Measurements from ENCODE around the gene CGRRF1.
A peak's percentile ranks its signal among the peaks of the same experiment; 100 is the strongest.

The CGRRF1 gene

DNA sequence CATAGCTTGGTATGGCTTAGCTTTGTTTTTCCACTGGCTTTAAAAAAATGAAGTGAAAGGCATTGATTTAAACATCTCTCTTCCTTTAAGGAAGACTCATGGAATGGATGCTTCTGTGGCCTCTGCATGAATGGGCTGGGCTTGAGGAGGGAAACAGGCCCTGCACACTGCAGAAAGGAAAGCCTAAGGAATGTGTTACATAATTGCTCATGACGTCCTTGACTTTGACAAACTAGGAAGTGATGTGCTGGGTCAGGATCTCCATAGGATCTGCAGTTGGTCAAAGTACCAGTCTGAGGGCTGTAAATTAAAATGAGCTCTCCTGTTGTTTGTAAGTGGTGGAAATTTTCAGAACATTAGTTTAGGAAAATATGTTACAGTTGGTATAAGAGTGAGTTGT lies 69.9 kb downstream of the CGRRF1 start:
- peak in 1 of 2 donors; percentile 45 for DNase-seq
- Histone ChIP-seq H3K9me3 (ENCODE audit: insufficient read depth, low read depth, low read length) (no peaks in the 10 kb centered on the region), H2BK120ac (ENCODE audit: insufficient read depth, low read length, poor library complexity) (no peak overlapping the region), H3K79me1 (ENCODE audit: low read length) (no peaks in the 10 kb centered on the region), H3K27ac (ENCODE audit: low read depth, low read length) (no peak overlapping the region), H3K9ac (ENCODE audit: low read length) (no peak overlapping the region), H3K4me3 (ENCODE audit: low read depth, low read length) (no peak overlapping the region), H4K91ac (ENCODE audit: low read depth, low read length) (no peak overlapping the region), H3K18ac (ENCODE audit: low read length) (no peak overlapping the region), H3K4ac (ENCODE audit: low read depth, low read length) (no peak overlapping the region), H3K27me3 (ENCODE audit: insufficient read depth, low read length) (no peaks in the 10 kb centered on the region), H3K4me2 (ENCODE audit: low read length) (no peak overlapping the region), H3K79me2 (ENCODE audit: control insufficient read depth, insufficient read depth, low read length, poor library complexity) (peaks cover 2% of the 10 kb centered on the region), H3K23ac (ENCODE audit: low read length) (no peak overlapping the region), H2BK12ac (ENCODE audit: low read length) (no peak overlapping the region), H3K14ac (ENCODE audit: low read length) (no peak overlapping the region), H3K4me1 (ENCODE audit: control insufficient read depth in 1 of 2, insufficient read depth in 2 of 2, low read length in 2 of 2) (peaks cover 8 to 15% of the 10 kb centered on the region in 2 experiments), H3K36me3 (ENCODE audit: control insufficient read depth in 1 of 2, insufficient read depth in 2 of 2, low read length in 2 of 2) (peaks cover 0 to 4% of the 10 kb centered on the region in 2 experiments), H2AK5ac (ENCODE audit: low read length) (no peak overlapping the region), H4K8ac (ENCODE audit: low read depth, low read length) (no peak overlapping the region), H4K12ac (ENCODE audit: low read depth, low read length) (no peak overlapping the region), H2BK5ac (ENCODE audit: low read depth, low read length, poor library complexity) (no peak overlapping the region), H2AFZ (ENCODE audit: insufficient read depth, low read length, poor library complexity) (no peak overlapping the region)
- no CpG with 5 or more reads among the region's 1 CpG for WGBS (ENCODE audit: extremely low coverage, insufficient coverage, insufficient read length)

DNA sequence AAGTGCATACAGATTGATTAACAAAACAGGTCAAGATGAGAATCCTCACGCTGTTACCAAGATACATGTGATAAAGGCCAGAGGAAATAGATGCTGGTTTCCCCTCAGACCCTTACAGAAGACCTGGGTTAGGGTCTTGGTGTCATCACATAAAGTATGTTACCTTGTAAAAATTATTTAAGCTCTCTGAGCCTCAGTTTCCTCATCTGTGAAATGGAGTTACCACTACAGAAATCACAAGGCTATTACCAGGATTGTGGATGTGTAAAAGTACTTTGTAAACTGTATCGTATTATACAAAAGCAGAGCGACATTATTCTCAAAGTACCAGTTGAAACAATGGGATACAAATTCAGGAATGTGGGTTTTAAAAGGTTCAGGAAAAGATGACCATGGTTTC lies 71.2 kb downstream of the CGRRF1 start:
- Histone ChIP-seq H3K79me2 (ENCODE audit: control insufficient read depth, insufficient read depth, low read length, poor library complexity) (peaks cover 2% of the 10 kb centered on the region), H3K4me1 (ENCODE audit: control insufficient read depth in 1 of 2, insufficient read depth in 2 of 2, low read length in 2 of 2) (peaks cover 3 to 9% of the 10 kb centered on the region in 2 experiments), H3K23ac (ENCODE audit: low read length) (no peak overlapping the region), H4K12ac (ENCODE audit: low read depth, low read length) (no peak overlapping the region), H3K9ac (ENCODE audit: low read length) (no peak overlapping the region), H4K8ac (ENCODE audit: low read depth, low read length) (no peak overlapping the region), H2BK120ac (ENCODE audit: insufficient read depth, low read length, poor library complexity) (no peak overlapping the region), H2BK5ac (ENCODE audit: low read depth, low read length, poor library complexity) (no peak overlapping the region), H3K36me3 (ENCODE audit: control insufficient read depth in 1 of 2, insufficient read depth in 2 of 2, low read length in 2 of 2) (peaks cover 0 to 4% of the 10 kb centered on the region in 2 experiments), H2AK5ac (ENCODE audit: low read length) (no peak overlapping the region), H2BK12ac (ENCODE audit: low read length) (no peak overlapping the region), H3K4me3 (ENCODE audit: low read depth, low read length) (no peak overlapping the region), H3K27me3 (ENCODE audit: insufficient read depth, low read length) (no peaks in the 10 kb centered on the region), H3K27ac (ENCODE audit: low read depth, low read length) (no peak overlapping the region), H3K4ac (ENCODE audit: low read depth, low read length) (no peak overlapping the region), H2AFZ (ENCODE audit: insufficient read depth, low read length, poor library complexity) (no peak overlapping the region), H3K4me2 (ENCODE audit: low read length) (no peak overlapping the region), H3K9me3 (ENCODE audit: insufficient read depth, low read depth, low read length) (no peaks in the 10 kb centered on the region), H4K91ac (ENCODE audit: low read depth, low read length) (no peak overlapping the region), H3K14ac (ENCODE audit: low read length) (no peak overlapping the region), H3K18ac (ENCODE audit: low read length) (no peak overlapping the region), H3K79me1 (ENCODE audit: low read length) (no peaks in the 10 kb centered on the region)
- no CpG with 5 or more reads among the region's 3 CpGs for WGBS (ENCODE audit: extremely low coverage, insufficient coverage, insufficient read length)
- no peak for DNase-seq

DNA sequence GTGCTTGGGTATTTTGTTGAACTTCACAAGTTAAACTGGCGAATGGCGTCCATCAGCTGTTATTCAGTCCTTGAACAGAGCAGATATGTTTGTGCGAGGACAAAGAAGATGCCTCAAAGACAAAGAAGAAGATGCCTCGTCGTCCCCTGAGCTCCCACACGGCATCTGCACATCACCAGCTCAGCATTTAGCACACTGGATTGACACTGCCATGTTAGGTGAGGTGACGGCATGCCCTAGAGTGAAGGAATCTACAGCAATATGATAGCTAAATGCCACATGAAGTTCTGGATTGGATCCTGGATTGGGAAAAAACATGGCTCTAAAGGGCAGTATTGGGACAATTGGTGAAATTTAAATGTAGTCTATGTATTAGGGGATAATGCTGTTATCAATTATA lies 72.6 kb downstream of the CGRRF1 start:
- Histone ChIP-seq H3K9ac (ENCODE audit: low read length) (no peak overlapping the region), H2BK120ac (ENCODE audit: insufficient read depth, low read length, poor library complexity) (no peak overlapping the region)
- WGBS (ENCODE audit: extremely low coverage, insufficient coverage, insufficient read length), result no CpG with 5 or more reads among the region's 7 CpGs

DNA sequence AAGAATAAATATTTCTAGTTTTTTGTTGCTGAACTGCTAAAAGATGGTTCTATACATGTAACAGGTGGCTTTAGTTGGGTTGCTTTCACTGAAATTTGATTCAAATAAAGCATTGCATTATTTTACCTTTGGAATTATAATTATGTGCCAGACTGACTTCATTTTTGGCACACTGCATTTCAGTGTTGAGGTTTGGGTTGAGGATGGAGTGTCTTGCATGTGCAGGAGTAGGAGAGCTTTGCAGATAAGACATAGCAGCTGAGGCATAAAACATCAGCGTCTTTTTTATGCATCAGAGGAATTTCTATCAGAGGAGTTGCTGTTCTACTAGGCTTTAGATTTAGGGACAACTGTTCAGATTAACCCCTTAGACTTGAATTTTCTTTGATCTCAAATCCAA lies 74.4 kb downstream of the CGRRF1 start:
- peaks cover 0 to 2% of the 10 kb centered on the region in 2 experiments for H3K36me3 ChIP-seq (ENCODE audit: control insufficient read depth in 1 of 2, insufficient read depth in 2 of 2, low read length in 2 of 2)
- H3K27me3 ChIP-seq (ENCODE audit: insufficient read depth, low read length), result no peaks in the 10 kb centered on the region
- no peak overlapping the region for H4K12ac ChIP-seq (ENCODE audit: low read depth, low read length)
- no CpG with 5 or more reads among the region's 1 CpG for WGBS (ENCODE audit: extremely low coverage, insufficient coverage, insufficient read length)
- no peak overlapping the region for H3K23ac ChIP-seq (ENCODE audit: low read length)
- no peak overlapping the region for H3K14ac ChIP-seq (ENCODE audit: low read length)
- no peaks in the 10 kb centered on the region for H3K9me3 ChIP-seq (ENCODE audit: insufficient read depth, low read depth, low read length)
- H2AK5ac ChIP-seq (ENCODE audit: low read length), result no peak overlapping the region
- DNase-seq, result no peak
- H4K91ac ChIP-seq (ENCODE audit: low read depth, low read length), result no peak overlapping the region
- H2BK5ac ChIP-seq (ENCODE audit: low read depth, low read length, poor library complexity), result no peak overlapping the region
- no peak overlapping the region for H3K4ac ChIP-seq (ENCODE audit: low read depth, low read length)
- H3K4me3 ChIP-seq (ENCODE audit: low read depth, low read length), result no peak overlapping the region
- H3K79me1 ChIP-seq (ENCODE audit: low read length), result no peaks in the 10 kb centered on the region
- no peaks in the 10 kb centered on the region for H3K4me1 ChIP-seq (ENCODE audit: control insufficient read depth in 1 of 2, insufficient read depth in 2 of 2, low read length in 2 of 2)
- no peak overlapping the region for H3K27ac ChIP-seq (ENCODE audit: low read depth, low read length)
- no peak overlapping the region for H3K9ac ChIP-seq (ENCODE audit: low read length)
- H3K18ac ChIP-seq (ENCODE audit: low read length), result no peak overlapping the region
- H2AFZ ChIP-seq (ENCODE audit: insufficient read depth, low read length, poor library complexity), result no peak overlapping the region
- H3K4me2 ChIP-seq (ENCODE audit: low read length), result no peak overlapping the region
- no peak overlapping the region for H4K8ac ChIP-seq (ENCODE audit: low read depth, low read length)
- H3K79me2 ChIP-seq (ENCODE audit: control insufficient read depth, insufficient read depth, low read length, poor library complexity), result peaks cover 2% of the 10 kb centered on the region
- no peak overlapping the region for H2BK12ac ChIP-seq (ENCODE audit: low read length)
- H2BK120ac ChIP-seq (ENCODE audit: insufficient read depth, low read length, poor library complexity), result no peak overlapping the region

More for the DNA sequence above, 72.6 kb downstream of the CGRRF1 start:
- H4K91ac ChIP-seq (ENCODE audit: low read depth, low read length), result no peak overlapping the region
- H4K12ac ChIP-seq (ENCODE audit: low read depth, low read length), result no peak overlapping the region
- no peak overlapping the region for H4K8ac ChIP-seq (ENCODE audit: low read depth, low read length)
- H3K4me3 ChIP-seq (ENCODE audit: low read depth, low read length), result no peak overlapping the region
- no peaks in the 10 kb centered on the region for H3K79me1 ChIP-seq (ENCODE audit: low read length)
- no peaks in the 10 kb centered on the region for H3K27me3 ChIP-seq (ENCODE audit: insufficient read depth, low read length)
- H2AK5ac ChIP-seq (ENCODE audit: low read length), result no peak overlapping the region
- peaks cover 0 to 2% of the 10 kb centered on the region in 2 experiments for H3K36me3 ChIP-seq (ENCODE audit: control insufficient read depth in 1 of 2, insufficient read depth in 2 of 2, low read length in 2 of 2)
- H3K79me2 ChIP-seq (ENCODE audit: control insufficient read depth, insufficient read depth, low read length, poor library complexity), result peaks cover 2% of the 10 kb centered on the region
- H3K18ac ChIP-seq (ENCODE audit: low read length), result no peak overlapping the region
- DNase-seq, result no peak
- H3K4me1 ChIP-seq (ENCODE audit: control insufficient read depth in 1 of 2, insufficient read depth in 2 of 2, low read length in 2 of 2), result no peaks in the 10 kb centered on the region
- no peak overlapping the region for H2BK5ac ChIP-seq (ENCODE audit: low read depth, low read length, poor library complexity)
- no peak overlapping the region for H3K23ac ChIP-seq (ENCODE audit: low read length)
- no peak overlapping the region for H2BK12ac ChIP-seq (ENCODE audit: low read length)
- H3K4me2 ChIP-seq (ENCODE audit: low read length), result no peak overlapping the region
- H3K9me3 ChIP-seq (ENCODE audit: insufficient read depth, low read depth, low read length), result no peaks in the 10 kb centered on the region
- H3K4ac ChIP-seq (ENCODE audit: low read depth, low read length), result no peak overlapping the region
- H3K14ac ChIP-seq (ENCODE audit: low read length), result no peak overlapping the region
- no peak overlapping the region for H3K27ac ChIP-seq (ENCODE audit: low read depth, low read length)
- no peak overlapping the region for H2AFZ ChIP-seq (ENCODE audit: insufficient read depth, low read length, poor library complexity)
